H1 (cell line): Measurements from ENCODE around the gene USH1C. TPM values are rescaled to one million over a fixed set of nuclear protein-coding genes. Genes with fewer than 3 reads are reported as not detected.

Source experiments
- EZH2 ChIP-seq: fragments of 200-600 bp; sonication (generic); IDR thresholded peaks from 2 replicates; pipeline ENCODE4 v1.7.1; 2012; ENCODE audit warnings: low read depth, mild to moderate bottlenecking, moderate library complexity, low read length, inconsistent platforms; ENCODE audit not compliant: severe bottlenecking
- SIX5 ChIP-seq: IDR thresholded peaks from 2 replicates; pipeline ENCODE4 v1.6.1; 2011; ENCODE audit warnings: mild to moderate bottlenecking, low read depth, low read length
- polyA plus RNA-seq, 7 experiments: library from polyadenylated mRNA; depleted of rRNA in 3 of 7; stranded (reverse) in 5 of 7; unstranded in 2 of 7; fragments of >200 nt in 5 of 7; fragments of 200-250 nt in 2 of 7; gene quantifications; 1 replicate in 5 of 7; 2 replicates in 1 of 7; 4 replicates in 1 of 7; pipeline versions ENCODE4 v1.2.1 to v1.2.3, GENCODE V29; 2011 to 2013; ENCODE audit warnings: missing spikeins in 2 of 7, mixed read lengths in 2 of 7
- total RNA-seq: library from RNA; stranded (reverse); fragmentation: NEBNext Ultra II Directional; extraction: Animal tissue kit (Norgen Biotek cat#: 25700); gene quantifications from 2 replicates; pipeline ENCODE4 v1.2.1, GENCODE V29; 2021

USH1C gene
- total and polyA plus RNA-seq, 2 of the 8 experiments (the other 6 are each of a cell fraction or from before 2014, with no cell fraction given): 1.3 to 1.6 TPM

DNA sequence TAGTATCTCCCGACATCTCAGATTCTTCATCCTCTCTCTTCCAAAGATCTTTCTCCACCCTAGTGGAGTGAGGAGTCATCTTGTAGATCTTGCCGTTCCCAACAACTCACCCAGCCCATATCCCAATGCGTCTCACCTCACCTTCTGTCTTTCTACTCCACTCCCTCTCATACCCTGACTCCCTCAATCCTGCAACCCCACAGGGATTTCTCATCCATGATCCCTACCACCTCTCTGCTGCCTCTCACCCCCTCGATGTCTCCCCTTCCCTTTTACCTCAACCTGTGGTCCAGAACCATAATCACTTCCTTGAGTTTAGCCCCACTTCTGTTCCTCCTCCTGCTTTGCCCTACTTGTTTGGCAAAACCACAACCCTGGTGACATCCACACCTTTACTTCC is 44.5 kb upstream of the USH1C start (continued):
- no peak for TF ChIP-seq EZH2
- TF ChIP-seq SIX5: no peak
- TF ChIP-seq, all 59 proteins: peak for 0
